ENCODE data around the gene BTF3L4. TPM values are rescaled to one million over a fixed set of nuclear protein-coding genes. Genes with fewer than 3 reads are reported as not detected.
A peak's percentile ranks its signal among the peaks of the same experiment; 100 is the strongest.

Gene BTF3L4
- total RNA-seq, 1 donor from 2014 or later = 42.0 TPM

GRCh38 chr1:52033190-52034049, 22.7 kb upstream of the BTF3L4 start, which contains the start of gene KTI12:
TSS of gene KTI12 (minus strand) at chr1:52033810. CDS start at chr1:52033761, 49 bp downstream.
- Mint-ChIP-seq H3K4me1 (ENCODE audit: unreplicated experiment) (peaks cover 25% of the 10 kb centered on the region), H3K27ac (ENCODE audit: unreplicated experiment) (peak within 1 kb of the TSS; percentile 97), H3K4me3 (ENCODE audit: unreplicated experiment) (peak within 1 kb of the TSS; percentile 92), H3K9me3 (ENCODE audit: unreplicated experiment) (no peaks in the 10 kb centered on the region), H3K27me3 (ENCODE audit: unreplicated experiment) (peaks cover 9% of the 10 kb centered on the region), H3K36me3 (ENCODE audit: low read depth, unreplicated experiment) (no peaks in the 10 kb centered on the region)
- DNase-seq (ENCODE audit: low spot score) = peak; percentile 76
- no peak for TF ChIP-seq CTCF (IDR thresholded peaks at IDR 0.05; ENCODE audit: unreplicated experiment)

GRCh38 chr1:52034050-52034384, 22.1 kb upstream of the BTF3L4 start:
- no peak for DNase-seq (ENCODE audit: low spot score)
- Mint-ChIP-seq H3K36me3 (ENCODE audit: low read depth, unreplicated experiment) (no peaks in the 10 kb centered on the region), H3K4me3 (ENCODE audit: unreplicated experiment) (peak overlapping the region; percentile 92), H3K27me3 (ENCODE audit: unreplicated experiment) (peaks cover 9% of the 10 kb centered on the region), H3K27ac (ENCODE audit: unreplicated experiment) (peak overlapping the region; percentile 97), H3K9me3 (ENCODE audit: unreplicated experiment) (no peaks in the 10 kb centered on the region), H3K4me1 (ENCODE audit: unreplicated experiment) (peaks cover 25% of the 10 kb centered on the region)
- no peak for TF ChIP-seq CTCF (IDR thresholded peaks at IDR 0.05; ENCODE audit: unreplicated experiment)

GRCh38 chr1:52037402-52037814, 18.7 kb upstream of the BTF3L4 start:
- Mint-ChIP-seq H3K4me1 (ENCODE audit: unreplicated experiment) (peaks cover 8% of the 10 kb centered on the region), H3K27me3 (ENCODE audit: unreplicated experiment) (peaks cover 7% of the 10 kb centered on the region), H3K27ac (ENCODE audit: unreplicated experiment) (no peak overlapping the region), H3K9me3 (ENCODE audit: unreplicated experiment) (no peaks in the 10 kb centered on the region), H3K36me3 (ENCODE audit: low read depth, unreplicated experiment) (no peaks in the 10 kb centered on the region), H3K4me3 (ENCODE audit: unreplicated experiment) (no peak overlapping the region)
- no peak for TF ChIP-seq CTCF (IDR thresholded peaks at IDR 0.05; ENCODE audit: unreplicated experiment)
- no peak for DNase-seq (ENCODE audit: low spot score)

- Mint-ChIP-seq H3K27ac (ENCODE audit: unreplicated experiment) (no peak overlapping the region), H3K27me3 (ENCODE audit: unreplicated experiment) (peaks cover 7% of the 10 kb centered on the region), H3K9me3 (ENCODE audit: unreplicated experiment) (no peaks in the 10 kb centered on the region)
Measured at GRCh38 chr1:52037909-52038308, 18.2 kb upstream of the BTF3L4 start.

More at GRCh38 chr1:52037909-52038308, 18.2 kb upstream of the BTF3L4 start:
- H3K4me3 Mint-ChIP-seq (ENCODE audit: unreplicated experiment) = peak overlapping the region; percentile 11
- H3K36me3 Mint-ChIP-seq (ENCODE audit: low read depth, unreplicated experiment) = no peaks in the 10 kb centered on the region
- no peak for TF ChIP-seq CTCF (IDR thresholded peaks at IDR 0.05; ENCODE audit: unreplicated experiment)
- H3K4me1 Mint-ChIP-seq (ENCODE audit: unreplicated experiment) = peaks cover 7% of the 10 kb centered on the region
- no peak for DNase-seq (ENCODE audit: low spot score)
